KBM-7 (cell line): ENCODE results near the gene BTBD2.

Experiments used
- DNase-seq: peaks from one replicate; pipeline ENCODE4 v3.0.0-alpha.2; 2015
- in situ Hi-C: fragments of 300-500 bp; cut with MboI; formaldehyde crosslinking; loops from 2 replicates; pipeline ENCODE4 v1.14.3; 2020; ENCODE audit warnings: low sequenced_read_pairs, low pct_unique_long_range_greater_than_20kb, mixed read lengths

BTBD2 gene

DNA sequence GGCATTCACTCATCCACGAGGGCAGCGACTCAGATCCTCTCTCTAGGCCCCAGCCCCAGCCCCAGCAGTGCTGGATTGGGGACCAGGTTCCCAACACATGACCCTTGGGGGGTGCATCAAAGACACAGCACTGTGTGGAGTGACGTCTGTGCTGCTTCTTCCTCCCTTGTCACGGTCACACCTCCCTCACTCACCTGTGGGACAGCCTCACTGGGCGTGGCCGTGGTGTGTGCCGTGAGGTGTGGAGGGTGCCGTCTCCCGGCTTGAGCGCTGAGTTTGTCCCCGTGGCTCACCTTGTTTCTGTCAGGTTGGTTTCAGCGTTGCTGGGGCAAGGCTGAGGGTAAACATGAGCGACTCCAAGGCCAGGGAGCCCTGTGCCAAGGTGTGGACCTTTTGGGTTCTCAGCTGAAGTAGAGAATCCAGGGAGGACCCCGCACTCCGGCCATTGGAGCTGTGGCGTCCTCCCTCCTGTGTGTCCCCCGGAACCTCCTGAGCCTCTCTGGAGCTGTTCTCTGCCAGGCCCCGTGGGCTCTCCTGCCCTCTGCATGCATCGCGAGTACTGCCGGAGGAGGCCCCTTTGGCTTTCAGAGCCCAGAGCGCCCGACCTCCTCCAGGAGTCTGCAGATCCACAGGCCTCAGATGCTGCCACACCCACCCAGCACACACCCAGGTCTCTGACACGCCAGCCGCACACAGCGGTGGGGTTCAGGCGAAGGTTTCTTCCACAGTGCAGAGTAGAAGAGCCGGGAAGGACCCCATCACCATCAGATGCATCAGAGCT is 40.9 kb downstream of the BTBD2 start:
- in situ Hi-C loops, result no loop called here

GRCh38 chr19:1970806-1971502 is 44.6 kb downstream of the BTBD2 start:
- no peak for DNase-seq
- in situ Hi-C loops, result no loop called here

More for the DNA sequence above, 40.9 kb downstream of the BTBD2 start:
- no peak for DNase-seq

- DNase-seq, result no peak
Observed at GRCh38 chr19:1970003-1970805, 45.3 kb downstream of the BTBD2 start.

DNA sequence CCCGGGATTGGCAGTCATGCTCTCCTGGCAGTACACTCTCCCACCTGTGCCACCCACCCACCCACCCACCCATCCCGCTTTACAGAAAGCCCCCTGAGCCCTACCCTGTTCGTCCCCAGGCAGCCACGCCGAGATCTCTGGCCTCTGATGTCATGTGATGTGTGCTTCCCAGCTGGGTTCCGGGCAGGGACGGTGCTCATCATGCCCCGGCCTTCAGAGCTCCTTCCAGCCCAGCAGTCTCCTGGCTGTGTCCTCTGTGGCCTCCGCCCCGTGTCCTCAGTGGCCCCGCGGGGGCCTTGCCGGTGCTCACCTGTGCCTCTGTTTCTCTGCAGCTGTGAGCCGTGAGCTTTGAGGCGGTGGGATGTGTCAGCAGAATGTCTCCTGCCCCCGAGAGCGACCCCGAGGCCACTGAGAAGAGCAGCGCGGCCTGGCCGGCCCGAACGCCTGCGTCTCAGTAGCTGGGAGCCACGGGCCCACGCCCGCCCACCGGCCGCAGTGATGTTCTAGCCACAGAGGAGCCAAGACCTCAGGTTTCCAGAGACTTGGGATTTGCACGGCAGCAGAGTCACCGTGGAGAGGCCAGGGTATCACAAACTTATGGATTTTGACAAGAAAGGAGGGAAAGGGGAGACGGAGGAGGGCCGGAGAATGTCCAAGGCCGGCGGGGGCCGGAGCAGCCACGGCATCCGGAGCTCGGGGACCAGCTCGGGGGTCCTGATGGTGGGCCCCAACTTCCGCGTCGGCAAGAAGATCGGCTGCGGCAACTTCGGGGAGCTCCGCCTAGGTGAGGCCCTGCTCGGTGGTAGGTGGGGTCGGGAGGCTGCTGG is 46.1 kb downstream of the BTBD2 start:
- no peak for DNase-seq
- in situ Hi-C loops, result no loop called here

More at GRCh38 chr19:1970003-1970805, 45.3 kb downstream of the BTBD2 start:
- in situ Hi-C loops, result no loop called here

GRCh38 chr19:1968279-1969175 is 47.0 kb downstream of the BTBD2 start:
- in situ Hi-C loops, result no loop called here
- no peak for DNase-seq

GRCh38 chr19:1967087-1967608 is 48.4 kb downstream of the BTBD2 start:
- in situ Hi-C loops, result no loop called here
- no peak for DNase-seq

DNA sequence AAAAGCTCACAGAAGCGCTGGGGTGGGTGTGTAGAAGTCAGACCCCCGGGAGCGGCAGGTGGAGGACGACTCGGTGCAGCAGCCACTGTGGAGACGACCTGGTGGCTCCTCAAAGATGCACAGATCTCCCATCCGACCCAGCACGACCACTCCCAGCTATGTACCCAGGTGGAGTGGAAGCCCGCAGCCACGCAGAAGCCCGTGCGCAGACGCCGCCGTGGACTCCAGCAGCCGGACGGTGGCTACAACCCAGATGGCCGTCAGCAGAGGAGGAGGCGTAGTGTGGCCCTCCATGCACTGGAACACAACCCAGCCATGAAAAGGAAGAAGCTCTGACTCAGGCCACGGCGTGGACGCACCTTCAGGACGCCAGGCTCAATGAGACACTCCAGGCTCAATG is 52.8 kb downstream of the BTBD2 start:
- in situ Hi-C loops, result no loop called here

GRCh38 chr19:1961000-1961883 is 54.3 kb downstream of the BTBD2 start:
- in situ Hi-C loops, result no loop called here
- no peak for DNase-seq

More for the DNA sequence above, 52.8 kb downstream of the BTBD2 start:
- DNase-seq, result no peak

DNA sequence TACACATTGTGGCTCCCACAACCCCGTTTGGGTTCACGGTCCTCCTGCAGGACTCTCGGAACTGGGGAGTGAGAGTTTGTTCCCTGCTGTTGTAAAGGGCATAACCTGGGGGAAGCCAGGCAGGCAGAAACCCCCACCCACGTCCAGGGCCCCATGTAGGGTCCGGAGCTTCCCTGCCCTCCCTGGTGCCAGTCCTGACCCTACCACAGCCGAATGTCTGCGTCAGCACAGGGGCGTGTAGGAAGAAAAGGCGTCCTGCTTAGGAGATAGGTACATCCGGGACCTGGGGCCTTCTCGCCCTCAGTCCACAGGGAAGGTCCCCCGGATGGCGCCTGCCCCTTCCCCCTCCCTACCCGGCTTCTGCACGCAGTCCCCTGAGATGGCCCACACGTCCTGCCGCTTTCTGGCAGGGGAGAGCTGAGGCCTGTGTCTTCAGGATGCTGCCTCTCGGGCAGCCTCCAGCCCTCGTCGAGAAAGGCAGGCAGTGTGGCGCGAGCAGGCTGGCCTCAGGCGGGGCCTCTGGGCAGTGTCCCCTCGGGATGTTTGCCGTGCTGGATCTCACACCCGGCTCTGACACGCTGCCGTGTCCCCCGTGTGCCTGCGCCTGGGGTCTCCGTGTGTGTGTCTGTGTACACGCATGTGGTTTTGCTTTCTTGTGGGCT is 55.5 kb downstream of the BTBD2 start:
- in situ Hi-C loops, result no loop called here

GRCh38 chr19:1957562-1958248 is 57.8 kb downstream of the BTBD2 start:
- no peak for DNase-seq
- in situ Hi-C loops, result no loop called here

More for the DNA sequence above, 55.5 kb downstream of the BTBD2 start:
- DNase-seq, result no peak

DNA sequence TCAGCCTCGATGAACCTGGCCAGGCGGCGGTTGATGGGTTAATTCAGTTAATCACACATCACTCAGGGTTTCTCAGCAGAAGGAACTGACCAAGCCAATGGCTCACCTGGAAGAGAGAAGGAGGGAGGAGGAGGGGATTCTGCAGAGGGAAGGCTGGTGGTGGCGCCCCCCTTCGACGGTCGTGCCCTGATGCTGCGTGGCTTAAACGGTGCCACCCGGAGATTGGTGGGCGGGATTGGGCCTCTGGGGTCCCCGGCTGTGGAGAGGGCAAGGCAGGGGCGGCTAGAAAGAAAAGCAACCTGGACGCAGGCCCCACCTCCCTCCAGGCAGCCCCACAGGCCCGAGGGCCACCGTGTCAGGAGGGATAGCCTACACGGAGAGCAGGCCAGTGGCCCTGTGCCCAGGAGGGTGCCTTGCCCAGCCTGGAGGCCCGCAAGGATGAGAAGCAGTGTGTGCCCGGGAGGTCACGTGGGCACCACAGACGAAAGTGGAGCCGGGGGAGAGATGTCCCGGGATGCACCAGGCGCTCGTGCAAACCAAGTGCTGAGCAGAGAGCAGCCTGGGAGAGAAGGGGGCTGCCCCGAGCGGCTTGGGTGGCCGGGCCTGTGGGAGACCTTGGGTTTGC is 58.5 kb downstream of the BTBD2 start:
- no peak for DNase-seq
- in situ Hi-C loops, result no loop called here

DNA sequence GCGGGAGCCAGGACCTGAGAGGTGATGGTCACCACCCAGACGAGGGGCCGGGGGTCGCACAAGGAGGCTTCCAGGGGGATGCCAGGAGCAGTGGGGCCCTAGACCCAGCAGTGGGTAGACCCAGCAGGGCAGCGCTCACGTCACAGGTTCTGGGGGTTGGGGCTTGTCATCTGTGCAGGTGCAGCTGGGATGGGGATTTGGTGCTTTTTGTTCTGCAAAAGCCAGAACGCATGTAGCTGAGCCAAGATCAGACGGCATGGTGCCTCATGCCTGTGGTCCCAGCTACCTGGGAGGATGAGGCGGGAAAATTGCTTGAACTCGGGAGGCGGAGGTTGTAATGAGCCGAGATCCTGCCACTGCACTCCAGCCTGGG is 59.4 kb downstream of the BTBD2 start:
- in situ Hi-C loops, result no loop called here

DNA sequence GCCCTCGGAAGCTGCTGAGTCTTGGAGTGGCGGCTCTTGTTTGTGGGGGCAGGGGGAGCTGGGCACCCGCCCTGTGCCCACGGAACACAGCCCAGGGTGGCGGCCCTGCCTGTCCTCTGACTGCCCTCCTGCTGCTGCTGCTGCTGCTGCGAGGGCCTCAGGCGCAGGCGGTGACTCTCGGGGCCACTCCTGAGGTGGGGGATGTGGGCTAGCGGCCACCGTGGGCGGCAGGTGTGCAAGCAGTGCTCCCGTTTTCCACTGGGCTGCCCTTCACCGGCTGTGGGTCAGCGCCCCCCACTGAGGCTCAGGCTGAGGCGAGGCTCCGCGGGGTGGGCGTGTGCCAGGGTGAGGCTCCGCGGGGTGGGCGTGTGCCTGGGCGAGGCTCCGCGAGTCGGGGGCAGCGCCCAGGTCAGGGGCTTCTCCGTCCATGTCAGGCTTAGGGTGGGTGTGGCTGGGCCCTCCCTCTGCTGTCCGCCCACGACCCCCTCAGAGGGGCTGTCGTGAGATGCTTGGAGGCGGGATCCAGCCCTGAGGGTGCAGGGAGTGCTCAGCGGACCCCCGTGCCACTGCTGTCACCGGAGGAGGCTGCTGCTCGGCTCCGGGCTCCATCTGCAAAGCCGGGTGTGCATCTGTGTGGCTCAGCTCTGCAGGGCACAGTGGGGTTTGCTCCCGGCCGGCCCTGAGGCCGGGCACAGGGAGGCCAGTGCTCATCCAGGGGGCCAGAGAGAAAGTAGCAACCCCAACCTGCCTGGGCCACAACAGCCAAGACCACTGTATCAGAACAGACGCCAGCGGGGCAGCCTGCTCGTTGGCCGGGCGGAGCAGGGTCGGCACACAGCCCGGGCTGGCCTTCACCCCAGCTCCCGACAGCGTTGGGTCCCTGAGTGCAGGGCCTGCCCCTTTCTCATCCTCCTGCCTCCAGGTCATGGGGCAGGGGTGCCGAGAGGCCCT is 60.1 kb downstream of the BTBD2 start:
- DNase-seq, result no peak
- in situ Hi-C loops, result no loop called here

More for the DNA sequence above, 59.4 kb downstream of the BTBD2 start:
- no peak for DNase-seq

GRCh38 chr19:1954532-1954933 is 61.0 kb downstream of the BTBD2 start:
- in situ Hi-C loops, result no loop called here
- DNase-seq, result no peak
